HepG2 (cell line): ENCODE data around the gene IGLL1. TPM values are rescaled to one million over a fixed set of nuclear protein-coding genes. Genes with fewer than 3 reads are reported as not detected.
A peak's percentile ranks its signal among the peaks of the same experiment; 100 is the strongest.

Experiments
- ATAC-seq: fragments of 200-7000 bp; cut with Tn5 transposase; 3 replicates; pipeline ENCODE4 v1.9.1; 2020; ENCODE audit warnings: mild to moderate bottlenecking, moderate library complexity
- BruUV-seq: library from RNA; stranded (reverse); fragments of 400-500 nt; replicated peaks from 2 replicates; lab custom pipeline; 2021; lab: Mats Ljungman, UMichigan
- CTCF ChIA-PET: fragments of 300-600 bp; formaldehyde crosslinking; extraction: SDS; loops from one replicate; lab custom pipeline; 2021; ENCODE audit warnings: low total read pairs, inconsistent platforms, low intra/inter-chr PET ratio; lab: Yijun Ruan, JAX
- POLR2A ChIA-PET: fragments of 350-600 bp; sonication (Branson Sonifier 250); formaldehyde crosslinking; loops from one replicate; lab custom pipeline; 2020; ENCODE audit warnings: antibody characterized with exemption, inconsistent platforms; lab: Yijun Ruan, JAX
- DNase-seq: peaks from one replicate; pipeline ENCODE4 v3.0.0-alpha.2; 2015; ENCODE audit warnings: low spot score
- FAIRE-seq: peaks from 3 replicates; lab custom pipeline; 2011; peaks lifted over from hg19 to GRCh38; lab: Jason Lieb, UNC
- H2AFZ ChIP-seq: one replicate; pipeline ENCODE4 v1.6.1; 2011; ENCODE audit warnings: low read length, inconsistent platforms
- H3K27ac ChIP-seq: fragments of 300-600 bp; 3 replicates; pipeline ENCODE4 v1.8.0; 2011; ENCODE audit warnings: mixed run types, mild to moderate bottlenecking, mixed read lengths, low read length, inconsistent platforms; ENCODE audit not compliant: insufficient read depth; ENCODE audit errors: extremely low read length
- H3K27me3 ChIP-seq, 2 experiments: fragments of 200-600 bp in 1 of 2; 2 replicates in 1 of 2; 3 replicates in 1 of 2; pipeline versions ENCODE4 v1.6.0 to v1.8.0; 2011; ENCODE audit warnings: low read length in 2 of 2, mild to moderate bottlenecking in 2 of 2, moderate library complexity in 2 of 2, inconsistent platforms in 1 of 2; ENCODE audit not compliant: insufficient read depth in 2 of 2, control insufficient read depth in 1 of 2
- H3K36me3 ChIP-seq, 2 experiments: fragments of 200-600 bp in 1 of 2; replicated peaks in 1 of 2; 2 replicates in 1 of 2; 3 replicates in 1 of 2; pipeline versions ENCODE4 v1.5.1 to v1.8.0; 2011; ENCODE audit warnings: low read length in 2 of 2, inconsistent platforms in 1 of 2; ENCODE audit not compliant: insufficient read depth in 2 of 2, control insufficient read depth in 1 of 2
- H3K4me1 ChIP-seq: 2 replicates; pipeline ENCODE4 v1.5.1; 2012; ENCODE audit warnings: low read length, inconsistent platforms; ENCODE audit not compliant: insufficient read depth
- H3K4me2 ChIP-seq: 2 replicates; pipeline ENCODE4 v1.6.0; 2011; ENCODE audit warnings: low read depth, low read length, inconsistent platforms
- H3K4me3 ChIP-seq, 3 experiments: fragments of 200-600 bp in 1 of 3; sonication (generic), shearing (Covaris generic) in 1 of 3; replicated peaks in 1 of 3; 2 replicates each; pipeline ENCODE4 v1.5.1; 2011 to 2016; ENCODE audit warnings: low read length in 3 of 3, inconsistent platforms in 2 of 3, low read depth in 2 of 3, mild to moderate bottlenecking in 2 of 3, control low read depth in 1 of 3, mixed read lengths in 1 of 3; ENCODE audit not compliant: insufficient read depth in 1 of 3
- H3K79me2 ChIP-seq: one replicate; pipeline ENCODE4 v1.6.1; 2011; ENCODE audit warnings: low read length, inconsistent platforms; ENCODE audit not compliant: insufficient read depth
- H3K9ac ChIP-seq: 2 replicates; pipeline ENCODE4 v1.6.0; 2011; ENCODE audit warnings: mild to moderate bottlenecking, low read depth, low read length, inconsistent platforms; ENCODE audit not compliant: insufficient read depth
- H3K9me3 ChIP-seq: 2 replicates; pipeline ENCODE4 v1.5.1; 2012; ENCODE audit warnings: mild to moderate bottlenecking, low read length
- H4K20me1 ChIP-seq: 2 replicates; pipeline ENCODE4 v1.6.0; 2011; ENCODE audit warnings: inconsistent platforms, mild to moderate bottlenecking, low read length, moderate library complexity; ENCODE audit not compliant: insufficient read depth
- NONO ChIP-seq, 2 experiments: fragments of 450-650 bp in 1 of 2; sonication (generic) in 1 of 2; formaldehyde crosslinking in 1 of 2; IDR thresholded peaks in 1 of 2; conservative IDR thresholded peaks in 1 of 2; 2 replicates each; pipeline versions ENCODE4 v1.6.1 to v1.8.0; 2017 to 2022; ENCODE audit warnings: mild to moderate bottlenecking in 1 of 2, missing genetic modification reagents in 1 of 2, moderate library complexity in 1 of 2
- THAP11 ChIP-seq: IDR thresholded peaks from 2 replicates; pipeline ENCODE4 v1.6.1; 2016; ENCODE audit warnings: missing biosample characterization, missing genetic modification reagents
- ZNF138 ChIP-seq: sonication (generic); formaldehyde crosslinking; IDR thresholded peaks from 2 replicates; pipeline ENCODE4 v1.5.0; 2020; ENCODE audit warnings: mild to moderate bottlenecking, low read depth, missing genetic modification reagents
- ZNF33A ChIP-seq: sonication (generic); formaldehyde crosslinking; IDR thresholded peaks from 2 replicates; pipeline ENCODE4 v1.5.1; 2020; ENCODE audit warnings: missing genetic modification reagents, mild to moderate bottlenecking, moderate library complexity, borderline replicate concordance
- WGBS: methylation state at CpG from one replicate; pipeline ENCODE4 v1.1.6; 2017; ENCODE audit warnings: low lambda C conversion rate; 5-methylcytosine and 5-hydroxymethylcytosine counted together
- in situ Hi-C: cut with HindIII; loops from 2 replicates; pipeline ENCODE4 v1.10.0; 2017; ENCODE audit warnings: low pct_unique_long_range_greater_than_20kb; ENCODE audit not compliant: extremely low pct_ligation_motif_present
- intact Hi-C: fragments of 100-400 bp; cut with micrococcal nuclease; formaldehyde crosslinking; loops from one replicate; pipeline ENCODE4 v1.10.0; 2022; ENCODE audit not compliant: unreplicated experiment
- polyA plus RNA-seq, 8 experiments: library from polyadenylated mRNA; depleted of rRNA in 3 of 8; stranded (reverse) in 7 of 8; unstranded in 1 of 8; fragments of >200 nt; fragmentation: Illumina TruSeq in 4 of 8; extraction: Trizol in 4 of 8; gene quantifications; 2 replicates each; pipeline versions ENCODE4 v1.2.1 to v1.2.3, GENCODE V29; 2011 to 2016; ENCODE audit warnings: low read depth in 4 of 8, missing spikeins in 1 of 8, mixed read lengths in 1 of 8; ENCODE audit not compliant: insufficient read depth in 1 of 8
- total RNA-seq, 5 experiments: library from RNA; depleted of rRNA; stranded (reverse); fragments of >200 nt; fragmentation: Illumina TruSeq; extraction: Trizol; gene quantifications; 2 replicates each; pipeline ENCODE4 v1.2.3, GENCODE V29; 2016; ENCODE audit warnings: low read depth in 1 of 5
- TF ChIP-seq, protein P1 (sequence below): sonication (generic); formaldehyde crosslinking; IDR thresholded peaks from 2 replicates; pipeline ENCODE4 v1.5.0; 2020; ENCODE audit warnings: missing genetic modification reagents
- TF ChIP-seq, protein P2 (sequence below): IDR thresholded peaks from 2 replicates; pipeline ENCODE4 v1.6.1; 2016; ENCODE audit warnings: missing compliant biosample characterization, missing genetic modification reagents, borderline replicate concordance

IGLL1 gene
- total and polyA plus RNA-seq, 2 of the 13 experiments (the other 11 are each of a cell fraction or from before 2014, with no cell fraction given) = not detected

DNA sequence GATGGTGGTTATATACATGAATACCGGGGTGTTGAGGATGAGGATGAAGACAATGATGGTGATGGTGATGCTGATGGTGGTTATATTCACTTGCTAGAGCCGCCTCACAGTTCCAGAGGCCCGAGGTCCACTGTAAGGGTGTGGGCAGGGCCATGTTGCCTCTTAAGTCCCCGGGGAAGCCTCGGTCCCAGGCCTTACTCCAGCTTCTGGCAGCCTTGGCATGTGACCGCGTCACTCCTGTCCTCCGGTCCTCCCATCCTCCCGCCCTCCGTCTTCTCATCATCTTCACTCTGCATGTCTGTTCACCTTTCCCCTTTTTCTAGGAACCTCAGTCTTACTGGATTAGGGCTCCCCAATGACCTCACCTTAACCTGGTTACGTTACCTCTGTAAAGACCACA lies 54.6 kb downstream of the IGLL1 start (continued):
- TF ChIP-seq NONO (IDR thresholded peaks at IDR 0.05) (no peak), NONO (CRISPR knock-in tag; conservative IDR thresholded peaks at IDR 0.05) (no peak)
- TF ChIP-seq, protein P1, sequence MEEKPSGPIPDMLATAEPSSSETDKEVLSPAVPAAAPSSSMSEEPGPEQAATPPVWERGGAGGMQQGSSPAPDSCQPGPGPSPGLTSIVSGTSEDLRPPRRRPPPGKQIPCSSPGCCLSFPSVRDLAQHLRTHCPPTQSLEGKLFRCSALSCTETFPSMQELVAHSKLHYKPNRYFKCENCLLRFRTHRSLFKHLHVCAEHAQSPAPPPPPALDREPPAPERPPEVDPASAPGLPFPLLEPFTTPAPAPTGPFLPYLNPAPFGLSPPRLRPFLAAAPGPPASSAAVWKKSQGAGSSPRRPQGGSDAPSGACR = no peak
- TF ChIP-seq, protein P2, sequence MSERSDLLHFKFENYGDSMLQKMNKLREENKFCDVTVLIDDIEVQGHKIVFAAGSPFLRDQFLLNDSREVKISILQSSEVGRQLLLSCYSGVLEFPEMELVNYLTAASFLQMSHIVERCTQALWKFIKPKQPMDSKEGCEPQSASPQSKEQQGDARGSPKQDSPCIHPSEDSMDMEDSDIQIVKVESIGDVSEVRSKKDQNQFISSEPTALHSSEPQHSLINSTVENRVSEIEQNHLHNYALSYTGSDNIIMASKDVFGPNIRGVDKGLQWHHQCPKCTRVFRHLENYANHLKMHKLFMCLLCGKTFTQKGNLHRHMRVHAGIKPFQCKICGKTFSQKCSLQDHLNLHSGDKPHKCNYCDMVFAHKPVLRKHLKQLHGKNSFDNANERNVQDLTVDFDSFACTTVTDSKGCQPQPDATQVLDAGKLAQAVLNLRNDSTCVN (CRISPR knock-in tag) = no peak

DNA sequence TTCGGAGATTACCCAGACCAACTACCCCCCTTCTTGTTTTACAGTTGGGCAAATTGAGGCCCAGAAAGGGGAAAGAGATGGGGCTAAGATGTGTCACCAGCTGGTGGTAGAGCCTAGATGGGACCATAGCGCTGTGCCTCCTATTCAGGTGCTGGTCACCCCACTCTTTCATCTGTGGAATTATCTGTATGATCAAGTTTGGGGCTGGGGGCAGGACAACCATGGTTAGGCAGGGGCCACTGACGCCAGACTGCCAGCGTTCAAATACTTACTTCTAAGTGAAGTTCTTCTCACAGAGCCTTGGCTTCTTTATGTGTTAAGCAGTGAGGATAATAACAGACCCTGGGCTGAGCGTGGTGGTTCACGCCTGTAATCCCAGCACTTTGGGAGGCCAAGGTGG lies 55.9 kb downstream of the IGLL1 start:
- H3K27ac ChIP-seq = peak overlapping the region; percentile 100
- BruUV-seq = no TSS peak
- no peaks in the 10 kb centered on the region for H3K9me3 ChIP-seq
- CTCF ChIA-PET = no interaction called here
- no peaks in the 10 kb centered on the region for H3K79me2 ChIP-seq
- POLR2A ChIA-PET = no interaction called here
- no peaks in the 10 kb centered on the region for H3K36me3 ChIP-seq
- TF ChIP-seq ZNF138 (CRISPR knock-in tag) (no peak), THAP11 (CRISPR knock-in tag) (no peak), ZNF33A (CRISPR knock-in tag) (no peak)
- no peak overlapping the region for H2AFZ ChIP-seq
- no peak overlapping the region for H3K4me3 ChIP-seq
- no peak for FAIRE-seq
- DNase-seq = no peak
- intact Hi-C loops (no loop called here), in situ Hi-C loops (no loop called here)
- no peaks in the 10 kb centered on the region for H3K27me3 ChIP-seq
- peaks cover 61% of the 10 kb centered on the region for H3K4me1 ChIP-seq
- 97% methylated on average over 6 of the region's 6 CpGs for WGBS
- no peak overlapping the region for H3K4me2 ChIP-seq
- no peaks in the 10 kb centered on the region for H4K20me1 ChIP-seq
- no peak overlapping the region for H3K9ac ChIP-seq
- no peak for ATAC-seq
